HG02588 (cell line): ENCODE data around the gene RGMA.
"Not testable (repeated sequence)": the region's sequence is repeated elsewhere in the genome, so short reads cannot be mapped to it uniquely, and the experiment has no call there.

ENCODE experiments used
- ATAC-seq: cut with Tn5 transposase; IDR thresholded peaks from one replicate; pipeline ENCODE4 v1.9.1; 2021; ENCODE audit warnings: mild to moderate bottlenecking, moderate library complexity; ENCODE audit not compliant: unreplicated experiment

RGMA gene

DNA sequence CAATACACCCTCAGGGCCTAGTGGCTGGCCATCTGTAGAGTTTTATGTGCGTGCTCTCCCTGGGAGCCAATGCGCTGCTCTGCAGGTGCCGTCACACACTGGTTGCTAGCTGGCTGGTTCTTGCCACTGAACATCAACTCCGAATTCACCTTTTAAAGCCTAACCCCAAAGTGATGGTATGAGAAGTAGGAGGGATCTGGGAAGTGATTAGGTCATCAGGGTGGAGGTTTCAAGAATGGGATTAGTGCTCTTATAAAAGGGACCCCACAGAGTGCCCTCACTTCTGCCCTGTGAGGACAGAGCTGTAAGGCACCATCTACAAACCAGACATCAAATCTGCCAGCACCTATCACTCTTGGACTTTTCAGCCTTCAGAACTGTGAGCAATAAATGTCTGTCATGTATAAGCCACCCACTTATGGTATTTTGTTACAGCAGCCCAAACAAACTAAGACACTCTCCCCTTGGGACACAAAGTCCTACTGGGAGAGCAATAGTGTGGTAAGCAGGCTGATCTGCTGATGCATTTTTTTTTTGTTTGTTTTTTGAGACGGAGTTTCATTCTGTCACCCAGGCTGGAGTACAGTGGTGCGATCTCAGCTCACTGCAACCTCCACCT is 20.3 kb downstream of the RGMA start:
- no peak for ATAC-seq

DNA sequence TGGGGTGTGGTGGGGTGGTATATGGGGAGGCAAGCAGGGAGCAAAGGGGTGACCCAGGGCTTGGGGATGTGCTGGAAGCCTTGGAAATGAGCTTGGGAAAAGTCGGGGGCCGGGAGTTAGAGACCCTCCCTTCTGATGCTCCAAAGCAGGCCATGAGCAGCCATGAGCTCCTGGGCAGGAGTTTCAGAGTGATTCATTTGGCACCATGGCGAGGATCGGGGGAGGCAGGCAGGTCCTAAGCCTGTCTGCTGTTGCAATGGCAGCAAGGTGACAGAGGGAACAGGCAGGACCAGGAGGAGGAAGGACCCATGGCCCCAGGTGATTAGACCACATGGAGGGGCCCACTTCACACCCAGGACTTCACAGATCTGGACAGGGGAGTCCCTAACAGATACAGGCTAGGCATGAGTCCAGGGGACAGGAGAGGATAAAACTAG is 21.3 kb downstream of the RGMA start:
- no peak for ATAC-seq

DNA sequence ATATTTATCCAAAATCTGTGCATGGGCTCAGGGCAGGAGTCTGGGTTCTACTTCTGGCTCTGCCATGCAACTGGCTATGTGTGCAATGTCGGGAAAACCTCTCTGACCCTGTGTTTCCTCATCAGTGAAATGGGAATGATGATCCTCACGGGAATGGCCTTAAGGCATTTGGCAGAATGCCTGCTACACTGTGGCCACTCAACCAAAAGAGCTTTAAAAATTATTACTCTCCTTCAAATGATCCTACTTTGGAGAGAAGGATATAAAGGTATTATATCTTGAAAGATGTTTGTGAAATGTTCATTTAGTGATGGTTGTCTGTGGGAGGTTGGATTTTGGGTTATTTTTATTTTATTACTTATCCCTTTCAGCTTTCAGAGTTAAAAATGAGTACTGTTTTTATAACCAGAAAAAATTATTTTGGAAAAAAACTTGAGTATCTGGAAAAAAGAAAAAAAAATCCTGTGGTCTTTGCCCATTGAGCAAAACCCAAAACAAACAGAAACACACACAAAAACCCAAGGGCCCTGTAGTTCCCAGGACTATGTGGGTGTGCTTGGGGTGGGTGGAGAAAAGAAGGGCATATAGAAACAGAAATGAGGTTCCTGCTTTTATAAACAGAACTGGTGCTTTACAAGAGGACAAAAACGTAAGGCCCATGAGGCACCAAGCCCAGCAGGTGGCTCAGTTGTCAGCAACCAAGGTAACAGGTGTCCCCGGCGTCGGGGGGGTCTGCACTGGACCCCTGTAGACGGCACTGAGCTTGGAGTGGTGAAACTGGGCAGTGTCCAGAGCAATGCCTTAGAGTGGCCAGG is 22.0 kb downstream of the RGMA start:
- no peak for ATAC-seq

DNA sequence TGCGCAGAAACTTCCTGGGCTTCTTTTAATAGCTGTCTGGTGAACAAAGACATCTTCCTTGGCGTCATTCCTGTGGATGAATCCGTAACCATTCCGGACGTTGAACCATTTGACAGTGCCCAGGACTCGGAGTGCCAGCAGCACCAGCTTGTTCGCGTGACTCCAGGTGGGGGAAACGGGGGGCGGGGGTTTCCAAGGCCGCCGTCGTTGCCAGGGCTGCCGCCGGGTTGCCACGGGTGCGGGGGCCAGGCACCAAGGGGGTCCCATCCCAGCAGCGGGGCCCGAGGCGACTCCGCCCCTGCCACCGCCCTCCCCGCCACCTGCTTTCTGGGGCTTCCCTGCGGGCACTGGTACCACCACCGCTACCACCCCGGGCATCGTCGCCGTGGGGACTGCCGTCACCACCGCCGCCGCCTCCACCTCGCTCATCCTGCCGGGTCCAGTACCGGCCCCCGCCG is 22.8 kb downstream of the RGMA start:
- no peak for ATAC-seq

DNA sequence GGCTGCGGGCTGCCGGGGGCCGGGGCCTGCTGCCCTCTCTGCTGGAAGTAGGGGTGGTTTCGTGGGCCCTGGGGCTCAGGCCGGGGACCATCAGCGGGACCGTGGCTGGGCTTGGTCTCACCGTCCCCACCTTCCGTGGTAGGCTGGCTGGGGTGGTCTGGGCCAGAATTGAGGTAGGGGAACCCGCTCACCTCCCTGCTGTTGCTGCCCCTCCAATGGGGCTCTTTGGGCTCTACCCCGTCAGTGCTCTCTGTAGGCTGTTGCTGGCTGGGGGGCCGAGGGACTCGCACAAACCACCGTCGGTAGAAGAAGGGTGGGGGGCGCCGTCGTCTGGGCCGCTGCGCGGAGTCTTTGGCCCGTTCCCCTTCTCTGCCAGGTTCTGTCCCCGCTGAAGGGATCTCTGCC is 23.4 kb downstream of the RGMA start:
- no peak for ATAC-seq

DNA sequence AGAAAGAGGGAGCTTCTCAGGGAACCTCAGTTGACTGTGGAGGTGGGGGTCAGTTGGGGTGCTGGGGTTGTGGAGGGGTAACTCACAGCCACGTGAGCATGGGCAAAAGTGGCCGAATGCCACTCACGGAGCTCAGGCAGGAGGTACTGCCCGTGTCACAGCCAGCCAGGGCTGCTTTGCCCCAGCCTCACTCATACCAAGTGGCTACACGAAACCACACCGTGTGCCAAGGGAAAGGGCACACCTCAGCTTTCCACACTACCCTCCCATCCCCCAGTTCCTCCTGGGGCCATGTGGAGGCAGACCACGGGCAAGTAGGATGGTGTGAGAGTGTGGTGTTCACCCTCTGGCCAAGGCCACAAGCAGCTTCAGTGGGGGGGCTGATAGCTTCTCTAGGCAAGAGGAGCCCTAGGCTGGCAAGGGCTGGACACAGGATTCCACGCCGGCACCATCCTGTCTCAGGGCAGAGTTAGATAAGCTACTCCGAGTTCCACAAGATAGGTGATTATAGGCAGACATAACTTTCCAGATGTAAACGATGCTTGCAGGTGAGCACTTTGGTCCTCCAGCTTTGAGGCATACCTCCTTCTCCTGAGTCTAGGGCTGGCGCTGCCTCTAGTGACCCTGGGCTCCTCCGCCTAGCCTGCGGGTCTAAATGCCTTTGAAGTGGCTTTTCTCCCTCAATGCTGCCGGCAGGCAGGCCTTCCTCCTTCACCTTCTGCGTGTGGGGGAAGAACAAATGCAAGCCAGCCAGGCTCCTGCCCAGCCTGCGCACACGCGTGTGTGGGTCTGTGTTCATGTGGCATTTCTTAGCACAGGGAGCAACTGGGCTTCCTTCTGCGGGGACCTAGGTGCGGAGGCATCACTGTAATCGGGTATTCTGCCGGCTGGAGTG is 25.0 kb downstream of the RGMA start:
- no peak for ATAC-seq

DNA sequence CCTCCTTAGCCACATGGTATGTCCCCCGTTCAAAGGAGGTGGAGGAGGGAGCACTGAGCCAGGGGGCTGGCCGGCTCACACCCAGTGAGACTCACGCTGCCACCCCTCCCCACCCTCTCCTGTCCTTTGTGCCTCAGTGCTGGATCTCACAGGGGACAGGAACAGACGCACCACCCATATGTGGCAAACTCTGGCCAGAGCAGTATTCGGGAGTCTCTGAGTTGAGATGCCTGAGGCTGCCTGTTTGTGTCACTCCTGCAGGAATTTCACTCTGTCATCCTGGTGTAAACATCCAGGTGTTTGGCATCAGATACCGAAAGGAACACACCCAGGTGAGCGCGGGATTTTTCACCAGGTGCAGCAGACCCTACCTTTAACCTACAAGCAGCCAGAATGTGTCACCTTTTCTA is 25.7 kb downstream of the RGMA start:
- ATAC-seq = no peak

DNA sequence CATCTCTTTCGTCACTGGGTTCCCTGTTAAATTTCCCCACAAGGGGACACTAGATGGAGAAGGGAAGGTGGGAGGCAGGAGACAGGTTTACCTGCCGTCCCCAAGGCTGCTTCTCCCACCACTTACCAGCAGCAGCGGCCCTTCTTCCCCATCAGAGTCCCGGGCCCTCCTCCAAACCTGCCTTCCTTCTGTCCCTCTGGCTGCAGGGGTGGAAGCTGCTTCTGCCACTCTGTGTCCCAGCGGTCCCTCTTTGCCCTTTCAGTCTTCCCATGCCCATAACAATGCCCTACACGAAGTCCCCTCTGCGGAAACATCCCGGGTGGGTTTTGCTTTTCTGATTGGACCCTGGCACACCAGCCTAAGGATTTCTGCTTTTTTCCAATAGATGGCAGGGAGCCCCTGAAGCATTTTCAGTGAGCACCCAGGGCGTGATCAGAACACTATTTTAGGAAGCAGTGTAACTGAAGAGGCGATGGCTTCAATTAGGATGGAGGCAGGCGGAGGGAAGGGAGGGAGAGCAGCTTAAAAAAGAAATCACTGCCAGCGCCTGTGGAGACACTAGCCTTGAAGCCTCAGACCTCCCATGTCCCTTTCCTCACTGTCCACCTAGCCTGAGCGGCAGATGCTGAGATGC is 26.3 kb downstream of the RGMA start:
- ATAC-seq = not testable (repeated sequence)

DNA sequence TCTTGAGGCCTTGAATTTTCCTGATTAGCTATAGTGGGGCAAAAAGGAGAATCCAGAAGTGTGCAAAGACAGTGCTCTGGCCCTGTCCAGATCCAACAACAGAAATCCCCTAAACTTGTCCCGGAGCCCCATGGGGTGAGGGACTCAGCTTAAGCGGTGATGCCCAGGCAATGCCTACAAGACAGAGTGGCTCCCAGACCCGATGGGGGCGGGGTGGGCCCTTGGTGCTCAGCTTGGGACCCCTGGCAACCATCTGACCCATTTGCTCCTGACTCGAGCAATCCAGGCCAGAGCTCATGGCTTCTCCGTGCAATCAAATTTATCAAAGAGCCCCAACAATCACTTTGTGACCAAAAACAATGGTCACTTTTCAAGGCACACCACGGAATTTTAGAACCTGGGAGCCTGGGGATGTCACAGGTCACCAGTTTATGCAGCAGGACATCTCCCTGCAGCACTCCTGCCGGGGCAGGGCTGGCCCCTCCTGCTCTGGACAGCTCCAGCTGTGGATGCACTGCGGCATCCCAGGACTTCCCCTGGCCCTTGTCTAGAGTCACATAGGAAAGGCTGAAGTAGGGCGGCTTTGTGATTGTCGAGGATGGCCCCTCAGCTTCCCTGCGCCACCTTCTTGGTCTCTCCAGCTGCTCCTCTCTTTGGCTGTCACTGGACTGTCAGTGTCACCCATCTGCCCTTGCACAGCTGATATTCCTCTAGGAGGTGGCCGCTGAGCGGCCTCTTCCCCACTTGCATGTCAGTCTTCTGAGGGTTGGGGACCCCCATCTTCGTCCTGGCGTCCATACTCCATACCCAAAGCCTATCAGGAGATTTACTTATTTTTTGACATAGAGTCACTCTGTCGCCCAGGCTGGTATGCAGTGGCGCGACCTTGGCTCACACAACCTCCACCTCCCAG is 28.4 kb downstream of the RGMA start:
- no peak for ATAC-seq

DNA sequence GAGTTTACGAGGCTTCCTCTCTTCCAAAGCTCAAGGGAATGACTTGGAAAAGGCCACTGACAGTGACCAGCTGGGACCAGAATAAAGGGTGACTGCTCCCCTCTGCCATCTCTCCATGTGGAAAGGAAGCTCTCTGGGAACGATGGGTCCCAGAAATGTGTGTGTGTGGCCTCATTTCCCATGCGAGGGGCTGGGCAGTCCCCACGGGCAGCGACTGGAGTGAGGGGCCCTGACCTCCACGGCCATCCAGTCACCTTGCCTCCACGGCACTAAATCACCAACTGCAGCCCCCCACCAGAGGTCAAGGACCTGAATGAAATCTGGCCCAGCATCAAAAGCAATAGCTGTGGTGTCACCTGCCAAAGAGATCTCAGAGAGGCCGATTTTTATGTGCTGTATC is 29.6 kb downstream of the RGMA start:
- ATAC-seq = no peak

DNA sequence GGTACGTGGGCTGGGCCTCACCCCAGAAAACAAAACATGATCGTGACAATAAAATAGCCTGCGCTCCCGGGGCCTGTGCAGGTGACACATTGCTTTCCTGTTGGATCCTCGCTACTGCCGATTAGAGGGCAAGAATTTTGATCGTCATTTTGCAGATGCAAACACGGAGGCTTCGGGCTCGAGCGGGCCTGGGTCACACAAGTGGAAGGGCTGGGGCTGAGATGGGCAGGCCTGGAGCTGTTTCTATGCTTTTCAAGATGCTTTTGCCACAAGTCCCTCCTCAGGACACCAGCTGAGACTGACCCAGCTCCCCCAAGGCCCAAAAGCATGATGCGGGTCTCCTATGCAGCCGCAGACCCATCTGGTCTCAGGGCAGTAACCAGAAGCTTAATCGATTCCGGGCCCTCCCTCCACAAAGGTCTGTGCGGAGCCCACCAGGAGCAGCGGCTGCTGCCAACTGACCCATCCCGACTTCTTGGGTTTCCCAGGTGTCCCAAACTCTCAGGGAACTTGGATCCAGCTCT is 30.0 kb downstream of the RGMA start:
- ATAC-seq = no peak

DNA sequence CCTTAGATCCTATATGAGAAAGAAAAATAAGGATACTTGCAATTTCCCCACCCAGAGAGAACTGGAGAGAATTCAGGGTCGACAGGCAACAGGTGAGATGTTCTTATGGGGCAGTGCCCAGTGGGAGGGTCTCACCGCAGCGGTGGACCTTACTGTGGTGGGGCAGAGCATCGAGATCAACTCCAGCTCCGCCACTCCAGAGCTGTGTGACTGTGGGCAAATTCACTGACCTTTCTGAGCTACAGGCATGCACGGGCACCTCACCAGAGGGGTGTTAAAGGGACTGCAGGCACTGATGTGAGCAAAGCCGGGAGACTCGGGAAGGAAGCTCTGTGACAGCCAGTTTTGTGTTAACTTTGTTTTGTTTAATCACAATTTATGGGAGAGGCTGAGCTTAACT is 30.9 kb downstream of the RGMA start:
- no peak for ATAC-seq

DNA sequence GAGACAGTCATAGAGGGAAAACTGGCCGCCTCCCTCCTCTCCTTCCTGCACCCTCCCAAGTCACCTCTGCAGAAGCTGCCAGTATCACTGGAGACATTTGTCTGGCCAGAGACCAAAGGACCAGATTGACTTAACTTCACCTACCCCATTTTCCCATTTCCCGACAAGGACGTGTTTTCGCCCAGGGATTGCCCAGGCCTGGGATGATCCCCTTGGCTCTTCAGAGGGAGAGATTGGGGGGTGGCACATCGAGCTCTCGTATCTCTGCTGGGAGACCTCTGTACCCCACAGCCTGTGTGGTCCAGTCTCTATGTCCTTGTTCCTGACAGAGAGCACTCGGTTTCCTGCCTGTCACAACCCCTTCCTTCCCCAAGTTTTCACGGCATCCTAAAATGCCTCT is 31.4 kb downstream of the RGMA start:
- no peak for ATAC-seq

DNA sequence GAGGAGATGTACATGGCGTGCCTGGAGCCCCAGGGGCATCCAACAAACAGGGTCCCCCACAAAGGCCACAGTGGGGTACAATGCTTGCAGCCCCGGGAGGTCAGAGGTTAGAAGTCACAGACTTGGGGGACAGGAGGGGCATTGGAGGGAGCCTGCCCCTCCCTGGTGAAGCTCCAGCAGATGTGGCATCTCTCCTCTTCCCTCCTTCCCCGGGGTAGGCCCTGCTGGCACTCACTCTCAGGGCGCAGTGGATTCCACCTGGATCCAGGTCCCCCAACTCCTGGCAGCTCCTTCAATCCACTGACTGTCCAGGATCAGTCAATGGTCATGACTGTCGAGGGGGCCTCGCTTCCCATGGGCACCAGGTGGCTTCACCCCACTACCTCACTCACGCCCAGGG is 32.2 kb downstream of the RGMA start:
- no peak for ATAC-seq

DNA sequence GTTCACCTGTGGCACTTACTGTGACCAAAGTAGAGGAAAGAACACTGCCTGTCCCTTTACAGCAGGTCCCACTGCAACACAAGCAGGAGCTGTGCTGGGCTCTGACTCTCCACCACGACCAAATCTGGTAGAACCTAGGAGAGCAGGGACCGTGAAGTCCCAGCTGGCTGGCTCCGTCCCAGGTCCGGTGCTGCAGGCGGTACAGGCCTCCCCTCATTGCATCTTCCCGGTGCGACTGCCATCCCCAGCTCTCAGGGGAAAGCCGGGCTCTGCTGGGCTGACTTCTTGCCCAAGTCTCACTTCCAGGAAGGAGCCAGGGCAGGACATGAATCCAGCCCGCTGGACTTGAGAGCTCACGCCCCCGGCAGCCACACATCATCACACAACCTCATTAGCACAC is 33.8 kb downstream of the RGMA start:
- no peak for ATAC-seq

DNA sequence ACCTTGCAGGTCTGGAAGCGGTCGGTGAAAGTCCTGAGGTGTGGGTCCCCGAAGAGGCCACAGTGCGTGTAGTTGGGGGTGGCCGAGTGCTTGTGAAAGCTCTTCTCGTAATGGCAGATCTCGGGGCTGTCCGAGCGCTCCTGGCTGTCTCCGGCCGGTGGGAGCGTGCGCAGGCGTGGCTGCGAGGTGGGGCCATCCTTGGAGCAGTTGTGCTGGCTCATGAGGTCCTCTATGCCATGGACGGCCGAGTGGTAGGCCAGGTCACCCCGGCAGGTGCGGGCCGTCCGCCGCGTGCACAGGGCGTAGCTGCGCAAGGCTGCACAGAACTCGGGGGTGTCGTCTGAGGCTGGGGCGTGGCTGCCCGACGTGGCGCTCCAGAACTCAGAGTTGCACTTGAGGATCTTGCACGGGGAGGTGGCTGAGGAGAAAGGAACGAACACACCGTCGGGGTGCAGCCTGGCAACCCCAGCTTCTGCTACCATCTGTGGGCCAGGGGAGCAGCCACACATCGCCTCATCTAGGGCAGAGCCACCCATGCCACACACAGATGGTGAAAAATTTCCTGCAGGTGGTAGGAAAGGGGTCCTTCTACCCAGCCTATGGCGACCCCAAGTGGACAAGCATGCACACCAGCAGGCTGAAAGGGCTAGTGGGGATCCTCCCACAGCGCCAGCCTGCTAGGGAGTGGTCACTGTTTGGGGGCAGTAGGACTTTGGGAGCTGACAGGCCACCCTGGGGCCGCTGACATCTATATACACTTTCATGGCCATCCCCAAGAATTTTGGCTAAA is 36.7 kb downstream of the RGMA start:
- ATAC-seq = no peak

DNA sequence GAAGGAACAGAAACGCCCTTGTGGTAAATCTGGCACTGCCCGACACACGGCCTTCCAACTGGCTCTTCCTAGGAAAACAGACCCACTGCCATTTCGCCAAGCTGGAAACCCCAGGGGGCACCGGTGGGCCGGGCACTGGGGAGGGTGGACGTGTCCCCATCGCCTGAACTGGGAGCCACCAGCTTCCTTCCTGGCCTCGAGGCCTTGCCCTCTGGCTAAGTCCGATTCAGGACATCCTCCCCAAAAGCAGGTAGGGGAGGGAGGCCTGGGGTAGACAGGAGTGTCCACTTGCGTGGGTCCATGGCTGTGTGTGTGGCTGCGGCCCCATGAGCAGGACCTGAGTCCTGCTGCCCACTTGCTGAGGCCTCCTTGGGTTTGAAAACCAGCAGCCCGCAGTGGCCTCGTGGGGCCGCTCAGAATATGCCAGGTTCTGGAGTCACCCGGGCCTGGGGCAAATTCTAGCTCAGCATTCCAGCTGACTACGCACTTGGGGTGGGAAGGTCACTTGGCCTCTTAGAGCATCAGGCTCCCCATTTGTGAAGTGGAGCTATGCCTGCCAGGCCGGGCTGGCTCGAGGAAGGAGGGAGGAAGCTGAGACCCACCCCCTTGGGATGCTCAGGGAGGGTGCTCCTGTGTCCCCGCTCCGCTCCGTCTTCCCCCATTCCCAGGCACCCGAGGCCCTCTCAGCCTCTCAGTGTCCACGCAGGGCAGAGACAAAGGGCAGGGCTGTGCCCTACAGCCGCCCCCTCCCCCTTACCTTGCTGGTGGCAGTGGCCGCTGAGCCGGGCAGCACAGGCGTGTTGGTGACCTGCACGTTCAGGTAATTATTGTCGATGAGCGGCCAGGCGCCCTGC is 37.5 kb downstream of the RGMA start:
- no peak for ATAC-seq

DNA sequence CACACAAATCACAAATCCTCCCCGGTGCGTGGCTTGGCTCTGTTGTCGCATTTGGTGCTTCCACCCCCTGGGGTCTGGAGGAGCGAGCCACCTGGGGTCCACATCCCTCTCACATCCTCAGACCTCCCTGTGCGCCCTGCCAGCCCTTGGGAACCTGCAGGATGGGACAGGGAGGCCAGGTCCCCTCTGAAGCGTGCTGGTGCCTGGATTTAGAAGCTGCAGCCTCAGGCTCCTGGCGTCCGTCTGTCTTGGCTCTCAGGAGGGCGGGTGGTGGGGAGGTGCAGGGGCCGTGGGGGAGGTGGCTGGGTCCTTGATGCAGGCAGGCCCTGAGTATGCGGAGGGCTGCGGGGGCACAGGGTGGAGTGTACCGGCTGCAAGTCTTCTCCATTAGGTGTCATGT is 38.4 kb downstream of the RGMA start:
- no peak for ATAC-seq
